NCI-H1436 treated with DMSO at 0.1 percent for 48 hours (cell line): ENCODE measurements around the gene MAN2A2.

ENCODE experiments used
- DNase-seq: peaks from one replicate; lab custom pipeline; 2025; lab: John Stamatoyannopoulos, UW

Gene MAN2A2

GRCh38 chr15:90946941-90947576 is 44.0 kb downstream of the MAN2A2 start:
- no peak for DNase-seq

GRCh38 chr15:90947577-90948357 is 44.7 kb downstream of the MAN2A2 start:
- no peak for DNase-seq

DNA sequence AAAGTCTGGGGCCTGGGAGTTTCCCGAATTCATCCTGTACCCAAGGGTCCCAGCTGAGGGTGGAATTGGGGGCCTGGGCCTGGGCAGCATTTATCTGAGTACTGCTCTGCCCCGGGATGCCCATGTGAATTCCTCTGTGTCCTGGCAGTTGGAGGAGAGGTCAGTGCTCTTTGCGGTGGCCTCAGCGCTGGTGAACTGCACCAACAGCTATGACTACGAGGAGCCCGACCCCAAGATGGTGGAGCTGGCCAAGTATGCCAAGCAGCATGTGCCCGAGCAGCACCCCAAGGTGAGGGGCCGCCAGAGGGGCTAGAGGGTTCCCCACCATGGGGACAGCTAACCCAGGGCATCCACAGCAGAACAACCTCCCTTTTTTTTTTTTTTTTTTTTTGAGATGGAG is 45.4 kb downstream of the MAN2A2 start:
- no peak for DNase-seq

DNA sequence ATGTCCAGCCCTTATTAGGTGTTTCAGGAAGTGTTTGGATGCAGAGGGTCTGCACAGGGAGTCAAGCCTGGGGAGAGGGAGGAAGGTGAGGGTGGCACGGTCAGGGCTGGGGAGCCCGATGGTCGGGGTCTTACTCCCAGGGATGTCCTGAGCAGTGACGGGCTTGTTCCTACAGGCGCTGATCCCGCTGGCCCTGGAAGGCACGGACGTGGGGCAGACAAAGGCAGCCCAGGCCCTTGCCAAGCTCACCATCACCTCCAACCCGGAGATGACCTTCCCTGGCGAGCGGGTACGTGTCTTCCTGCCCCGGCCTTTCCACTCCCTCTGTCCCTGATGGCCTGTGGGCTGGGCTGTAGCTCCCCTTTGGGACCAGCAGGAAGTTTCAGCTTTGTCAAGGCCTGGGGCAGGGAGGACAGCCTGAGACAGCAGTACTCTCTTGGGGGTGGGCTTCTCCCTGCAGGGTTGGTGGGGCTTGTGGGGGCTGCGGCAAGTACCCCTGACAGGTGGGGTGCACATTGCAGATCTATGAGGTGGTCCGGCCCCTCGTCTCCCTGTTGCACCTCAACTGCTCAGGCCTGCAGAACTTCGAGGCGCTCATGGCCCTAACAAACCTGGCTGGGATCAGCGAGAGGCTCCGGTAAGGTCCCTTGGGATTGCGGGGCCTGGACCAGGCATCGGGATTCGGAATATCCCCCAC is 47.0 kb downstream of the MAN2A2 start:
- no peak for DNase-seq

DNA sequence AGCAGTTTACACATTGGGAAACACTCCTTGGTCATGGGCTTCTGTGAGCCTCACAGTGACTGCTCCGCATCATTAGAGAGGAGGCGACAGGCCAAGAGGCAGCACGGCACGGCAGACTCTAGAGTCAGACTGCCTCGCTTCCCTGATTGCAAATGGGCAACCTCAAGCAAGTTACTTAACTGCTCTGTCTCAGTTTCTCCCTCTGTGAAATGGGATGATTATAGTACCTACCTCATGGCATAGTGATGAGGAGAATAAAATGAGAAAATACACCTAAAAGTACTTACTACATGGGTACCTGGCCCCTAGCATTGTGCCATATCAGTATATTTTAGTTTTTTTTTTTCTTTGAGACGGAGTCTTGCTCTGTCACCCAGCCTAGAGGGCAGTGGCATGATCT is 47.6 kb downstream of the MAN2A2 start:
- no peak for DNase-seq

DNA sequence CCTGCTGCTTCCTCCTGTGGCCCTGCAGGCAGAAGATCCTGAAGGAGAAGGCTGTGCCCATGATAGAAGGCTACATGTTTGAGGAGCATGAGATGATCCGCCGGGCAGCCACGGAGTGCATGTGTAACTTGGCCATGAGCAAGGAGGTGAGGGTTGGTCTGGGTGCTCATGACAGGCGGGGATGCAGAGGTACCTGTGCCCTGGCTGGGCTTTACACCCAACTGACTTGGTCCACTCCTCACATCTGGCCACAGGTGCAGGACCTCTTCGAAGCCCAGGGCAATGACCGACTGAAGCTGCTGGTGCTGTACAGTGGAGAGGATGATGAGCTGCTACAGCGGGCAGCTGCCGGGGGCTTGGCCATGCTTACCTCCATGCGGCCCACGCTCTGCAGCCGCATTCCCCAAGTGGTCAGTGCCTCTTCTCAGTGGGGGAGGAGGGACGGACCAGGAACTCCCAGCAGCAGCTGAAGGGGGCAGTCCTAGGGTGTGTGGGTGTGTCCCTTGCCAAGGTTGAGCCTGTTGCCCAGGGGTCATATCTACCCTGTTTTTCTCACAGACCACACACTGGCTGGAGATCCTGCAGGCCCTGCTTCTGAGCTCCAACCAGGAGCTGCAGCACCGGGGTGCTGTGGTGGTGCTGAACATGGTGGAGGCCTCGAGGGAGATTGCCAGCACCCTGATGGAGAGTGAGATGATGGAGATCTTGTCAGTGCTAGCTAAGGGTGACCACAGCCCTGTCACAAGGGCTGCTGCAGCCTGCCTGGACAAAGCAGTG is 50.0 kb downstream of the MAN2A2 start:
- DNase-seq: no peak

GRCh38 chr15:90953947-90954711 is 51.0 kb downstream of the MAN2A2 start:
- DNase-seq: no peak

GRCh38 chr15:90954712-90955623 is 51.9 kb downstream of the MAN2A2 start, which contains the start of gene RCCD1:
TSS of gene RCCD1 (plus strand) at chr15:90954884. CDS start at chr15:90956735, 1,851 bp downstream.
- peak; percentile 80 for DNase-seq

DNA sequence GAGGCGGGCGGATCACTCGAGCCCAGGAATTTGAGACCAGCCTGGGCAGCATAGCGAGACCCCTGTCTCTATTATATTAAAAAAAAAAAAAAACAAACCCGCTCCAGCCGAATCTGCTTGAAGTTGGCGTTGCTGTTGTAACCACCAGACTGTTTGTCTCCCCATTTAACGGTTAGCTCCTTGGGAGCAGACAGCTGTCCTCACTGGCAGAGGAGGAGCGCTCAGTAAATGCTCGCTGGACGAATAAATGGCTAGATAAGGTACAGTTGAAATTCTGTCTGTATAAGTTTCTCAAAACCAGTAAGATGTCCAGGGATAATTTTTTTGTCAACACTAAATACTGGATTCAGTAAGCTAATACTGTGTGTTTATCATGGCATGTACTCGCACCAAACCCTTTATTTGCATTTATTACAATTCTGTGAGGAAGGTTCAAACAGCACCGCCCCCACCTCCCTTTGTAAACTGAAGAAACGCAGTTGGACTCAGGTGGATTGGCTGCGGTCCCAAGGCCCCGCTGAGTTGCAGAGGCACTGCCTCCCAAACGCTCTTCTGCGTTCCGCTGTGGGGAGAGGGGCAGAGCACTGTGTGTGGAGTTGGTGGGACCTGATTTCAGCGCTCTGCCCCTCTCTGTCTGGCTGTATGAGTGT is 52.6 kb downstream of the MAN2A2 start:
- DNase-seq: no peak

GRCh38 chr15:90956274-90957030 is 53.4 kb downstream of the MAN2A2 start:
- DNase-seq: no peak

- DNase-seq: no peak
Measured at GRCh38 chr15:90957031-90957790, 54.1 kb downstream of the MAN2A2 start.

DNA sequence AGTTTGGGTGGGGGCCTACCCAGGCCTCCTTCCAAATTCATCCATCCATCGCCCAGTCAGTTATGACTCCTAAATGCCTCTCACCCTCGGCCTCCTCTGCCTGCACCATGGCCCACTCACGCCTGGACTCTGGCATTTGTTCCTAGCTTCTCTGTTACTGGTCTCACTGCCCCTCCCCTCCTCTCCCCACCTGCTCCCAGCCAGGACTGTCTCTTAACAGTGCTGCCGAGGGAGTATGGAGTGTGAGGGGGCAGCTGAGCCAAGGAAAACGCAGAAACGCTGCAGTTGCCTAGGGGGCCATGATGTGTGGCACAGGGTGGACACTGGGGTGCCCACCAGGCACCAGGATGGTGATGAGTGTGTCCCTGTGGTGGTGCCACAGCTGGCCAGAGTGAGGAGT is 54.7 kb downstream of the MAN2A2 start:
- no peak for DNase-seq

DNA sequence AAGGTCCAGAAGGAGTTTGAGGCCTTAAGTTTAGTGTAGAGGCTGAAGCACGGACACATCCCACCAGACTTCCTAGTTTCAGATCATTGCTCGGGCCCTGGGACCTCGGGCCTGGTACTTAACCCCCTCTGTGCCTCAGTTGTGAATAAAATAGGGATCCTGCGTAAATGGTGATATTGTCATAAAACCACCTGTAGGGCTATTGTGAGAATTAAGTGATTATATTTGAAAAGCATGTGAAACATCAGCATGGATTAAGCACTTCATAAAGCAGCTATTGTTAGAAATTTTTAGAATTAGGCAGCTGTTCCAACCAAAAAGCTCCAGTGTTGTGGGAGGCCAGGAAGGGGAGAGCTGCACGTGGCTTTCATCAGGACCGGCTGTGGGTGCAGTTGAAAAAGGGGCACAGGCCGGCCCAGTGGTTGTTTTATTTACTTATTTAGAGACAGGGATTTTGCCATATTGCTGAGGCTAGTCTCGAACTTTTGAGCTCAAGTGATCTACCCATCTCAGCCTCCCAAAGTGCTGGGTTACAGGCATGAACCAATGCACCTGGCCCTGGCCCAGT is 56.0 kb downstream of the MAN2A2 start:
- DNase-seq: no peak

DNA sequence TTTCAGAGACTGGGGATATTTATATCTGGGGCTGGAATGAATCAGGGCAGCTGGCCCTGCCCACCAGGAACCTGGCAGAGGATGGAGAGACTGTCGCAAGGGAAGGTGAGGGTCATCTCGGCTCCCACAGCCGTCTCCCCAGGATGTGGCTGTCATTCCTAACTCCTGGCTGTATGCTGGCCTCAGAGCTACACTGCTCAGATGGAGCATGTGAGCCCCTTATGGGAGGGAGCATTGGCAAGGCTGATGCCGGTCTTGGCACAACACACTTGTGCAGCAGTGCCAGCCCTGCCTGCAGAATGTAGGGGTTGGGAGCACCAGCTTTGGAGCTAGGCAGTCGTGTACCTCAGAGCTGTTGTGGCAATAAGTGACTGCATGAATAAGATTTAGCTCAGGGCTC is 56.8 kb downstream of the MAN2A2 start:
- DNase-seq: no peak

DNA sequence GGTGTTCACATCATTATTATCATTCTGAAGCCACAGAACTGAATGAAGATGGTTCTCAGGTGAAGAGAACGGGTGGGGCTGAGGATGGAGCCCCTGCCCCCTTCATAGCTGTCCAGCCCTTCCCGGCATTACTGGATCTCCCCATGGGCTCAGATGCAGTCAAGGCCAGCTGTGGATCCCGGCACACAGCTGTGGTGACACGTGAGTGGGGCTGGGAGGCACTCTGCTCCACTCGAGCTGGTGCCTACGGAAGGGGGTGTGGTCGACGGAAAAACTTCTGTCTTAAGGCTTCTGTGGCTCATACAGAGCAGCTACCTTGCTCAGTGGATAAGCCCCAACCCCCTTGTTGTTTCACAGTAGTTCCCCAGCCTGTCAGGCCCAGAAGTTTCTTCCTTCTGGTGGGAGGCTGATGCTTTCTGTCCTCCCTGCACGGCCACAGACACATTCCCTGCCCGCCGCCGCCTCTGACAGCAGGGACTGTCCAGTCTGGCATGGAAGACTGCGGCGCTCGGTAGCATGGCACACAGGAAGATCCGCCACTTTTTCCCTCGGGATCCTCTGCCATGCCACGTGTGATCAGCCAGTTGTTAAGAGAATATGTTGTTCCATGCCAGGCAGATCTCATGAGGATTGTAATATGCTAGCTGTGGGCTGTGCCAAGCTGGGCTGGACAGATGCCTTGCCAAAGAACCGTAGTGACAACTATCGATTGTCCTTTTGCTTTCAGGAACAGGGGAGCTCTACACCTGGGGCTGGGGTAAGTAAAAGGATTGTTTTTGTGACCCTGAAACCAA is 57.4 kb downstream of the MAN2A2 start:
- DNase-seq: no peak

DNA sequence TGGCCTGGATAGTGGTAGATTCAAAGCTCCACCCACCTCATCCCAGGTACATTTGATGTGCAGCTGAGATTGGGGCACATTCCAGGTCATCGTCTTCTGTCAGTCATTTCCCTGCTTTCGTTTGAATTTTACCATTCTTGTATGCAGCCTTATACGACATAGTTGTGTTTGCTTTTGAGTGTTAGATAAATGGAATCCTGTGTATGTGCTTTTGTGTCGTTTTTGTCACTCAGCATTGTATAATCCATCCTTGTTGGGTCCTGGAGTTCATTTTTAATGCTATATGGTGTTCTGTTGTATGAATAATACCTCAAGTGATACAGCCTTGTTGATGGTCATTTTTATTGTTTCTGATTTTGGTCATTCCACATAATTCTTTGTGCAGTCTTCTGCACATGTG is 58.9 kb downstream of the MAN2A2 start:
- DNase-seq: no peak

- no peak for DNase-seq
Measured at GRCh38 chr15:90966262-90966661, 63.2 kb downstream of the MAN2A2 start.
